ENCODE data around the gene WNT7A. TPM values are rescaled to one million over a fixed set of nuclear protein-coding genes. Genes with fewer than 3 reads are reported as not detected.

Gene WNT7A
- total and polyA plus RNA-seq, 2 donors (not counting 3 experiments of a cell fraction or from before 2014, with no cell fraction given), result not detected

GRCh38 chr3:13808550-13808949 is 71.3 kb downstream of the WNT7A start:
- ChIA-PET CTCF (no interaction called here), POLR2A (no interaction called here)
- Histone ChIP-seq H3K9me3 (replicated peaks; ENCODE audit: control insufficient read depth, insufficient read depth, low read length) (peaks cover 2% of the 10 kb centered on the region), H3K4me3 (replicated peaks in 1 of 3; ENCODE audit: insufficient read depth in 1 of 3, low read depth in 1 of 3, low read length in 3 of 3) (no peak overlapping the region), H3K27ac (ENCODE audit: insufficient read depth, low read depth, low read length) (no peak overlapping the region), H4K20me1 (replicated peaks; ENCODE audit: control insufficient read depth, extremely low read depth, insufficient read depth, low read length) (no peaks in the 10 kb centered on the region), H3K4me2 (ENCODE audit: insufficient read depth, low read length) (no peak overlapping the region), H3K27me3 (ENCODE audit: control insufficient read depth in 2 of 2, insufficient read depth in 2 of 2, low read length in 2 of 2) (no peaks in the 10 kb centered on the region), H3K79me2 (ENCODE audit: control insufficient read depth, insufficient read depth, low read length) (no peaks in the 10 kb centered on the region), H3K9ac (replicated peaks; ENCODE audit: extremely low read depth, insufficient read depth, low read length) (no peak overlapping the region), H3K36me3 (ENCODE audit: control insufficient read depth in 2 of 2, extremely low read depth in 1 of 2, insufficient read depth in 2 of 2, low read length in 2 of 2) (no peaks in the 10 kb centered on the region), H2AFZ (ENCODE audit: low read depth, low read length) (no peak overlapping the region), H3K4me1 (ENCODE audit: control insufficient read depth, extremely low read depth, insufficient read depth, low read length) (no peaks in the 10 kb centered on the region), H3K9me1 (replicated peaks; ENCODE audit: control insufficient read depth, extremely low read depth, insufficient read depth, low read length) (no peaks in the 10 kb centered on the region)
- FAIRE-seq (no peak), DNase-seq (ENCODE audit: low read depth, low spot score) (no peak)
- TF ChIP-seq JUN (IDR thresholded peaks at IDR 0.05; ENCODE audit: borderline replicate concordance, insufficient read depth, insufficient read length, low read depth) (no peak), POLR2AphosphoS5 (IDR thresholded peaks at IDR 0.05; ENCODE audit: insufficient read depth, low read depth, low read length) (no peak)
- TF ChIP-seq, protein P1, sequence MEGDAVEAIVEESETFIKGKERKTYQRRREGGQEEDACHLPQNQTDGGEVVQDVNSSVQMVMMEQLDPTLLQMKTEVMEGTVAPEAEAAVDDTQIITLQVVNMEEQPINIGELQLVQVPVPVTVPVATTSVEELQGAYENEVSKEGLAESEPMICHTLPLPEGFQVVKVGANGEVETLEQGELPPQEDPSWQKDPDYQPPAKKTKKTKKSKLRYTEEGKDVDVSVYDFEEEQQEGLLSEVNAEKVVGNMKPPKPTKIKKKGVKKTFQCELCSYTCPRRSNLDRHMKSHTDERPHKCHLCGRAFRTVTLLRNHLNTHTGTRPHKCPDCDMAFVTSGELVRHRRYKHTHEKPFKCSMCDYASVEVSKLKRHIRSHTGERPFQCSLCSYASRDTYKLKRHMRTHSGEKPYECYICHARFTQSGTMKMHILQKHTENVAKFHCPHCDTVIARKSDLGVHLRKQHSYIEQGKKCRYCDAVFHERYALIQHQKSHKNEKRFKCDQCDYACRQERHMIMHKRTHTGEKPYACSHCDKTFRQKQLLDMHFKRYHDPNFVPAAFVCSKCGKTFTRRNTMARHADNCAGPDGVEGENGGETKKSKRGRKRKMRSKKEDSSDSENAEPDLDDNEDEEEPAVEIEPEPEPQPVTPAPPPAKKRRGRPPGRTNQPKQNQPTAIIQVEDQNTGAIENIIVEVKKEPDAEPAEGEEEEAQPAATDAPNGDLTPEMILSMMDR (IDR thresholded peaks at IDR 0.05; ENCODE audit: extremely low read depth in 1 of 2, insufficient read depth in 1 of 2, low read depth in 1 of 2, low read length in 2 of 2), result no peak
- no TSS peak for BruUV-seq (replicated peaks)
- intact Hi-C loops (cut with micrococcal nuclease) (no loop called here), dilution Hi-C loops (cut with MboI; ENCODE audit: extremely low pct_ligation_motif_present, low sequenced_read_pairs) (no loop called here)

DNA sequence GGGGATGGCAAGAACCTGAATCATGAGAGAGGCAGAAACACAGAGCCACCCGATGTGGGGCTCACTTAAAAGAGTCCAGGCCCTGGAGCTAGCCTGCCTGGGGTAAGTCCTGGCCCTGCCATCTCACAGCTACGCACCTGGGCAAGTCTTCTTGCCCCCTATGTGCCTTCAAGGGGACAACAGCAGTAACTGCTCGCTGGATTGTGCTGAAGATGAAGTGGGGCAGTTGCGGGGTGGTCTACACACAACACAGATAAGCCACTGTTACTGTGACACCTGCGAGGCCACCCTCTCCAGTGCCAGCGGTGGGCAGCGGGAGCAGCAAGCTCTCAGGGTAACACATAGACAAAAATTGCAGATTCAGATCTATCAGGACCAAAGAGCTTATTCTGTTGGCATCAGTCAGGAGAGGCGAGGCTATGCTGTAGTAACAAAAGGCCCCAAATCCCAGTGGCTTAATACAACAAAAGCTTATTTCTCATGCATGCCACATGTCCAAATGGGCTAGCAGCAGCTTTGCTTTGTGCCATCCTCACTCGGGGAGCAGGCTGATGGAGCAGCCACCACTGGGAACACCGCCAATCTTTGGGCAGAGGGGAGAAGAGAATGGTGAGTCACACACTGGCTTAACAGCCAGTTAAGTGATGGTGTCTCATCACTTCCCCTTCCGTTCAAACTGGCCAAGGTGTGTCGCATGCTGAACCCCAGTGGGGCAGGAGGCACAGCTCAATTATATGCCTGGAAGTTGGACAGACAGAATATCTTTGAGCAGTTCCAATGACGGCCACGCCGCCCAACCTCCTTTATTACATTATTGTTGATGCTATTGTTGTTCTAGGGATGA is 78.3 kb downstream of the WNT7A start:
- Histone ChIP-seq H3K4me2 (ENCODE audit: insufficient read depth, low read length) (no peak overlapping the region), H3K9me3 (replicated peaks; ENCODE audit: control insufficient read depth, insufficient read depth, low read length) (no peaks in the 10 kb centered on the region), H3K27ac (ENCODE audit: insufficient read depth, low read depth, low read length) (no peak overlapping the region), H3K27me3 (ENCODE audit: control insufficient read depth in 2 of 2, insufficient read depth in 2 of 2, low read length in 2 of 2) (no peaks in the 10 kb centered on the region), H3K79me2 (ENCODE audit: control insufficient read depth, insufficient read depth, low read length) (no peaks in the 10 kb centered on the region), H3K36me3 (ENCODE audit: control insufficient read depth in 2 of 2, extremely low read depth in 1 of 2, insufficient read depth in 2 of 2, low read length in 2 of 2) (no peaks in the 10 kb centered on the region), H3K9ac (replicated peaks; ENCODE audit: extremely low read depth, insufficient read depth, low read length) (no peak overlapping the region), H4K20me1 (replicated peaks; ENCODE audit: control insufficient read depth, extremely low read depth, insufficient read depth, low read length) (no peaks in the 10 kb centered on the region), H3K4me3 (replicated peaks in 1 of 3; ENCODE audit: insufficient read depth in 1 of 3, low read depth in 1 of 3, low read length in 3 of 3) (no peak overlapping the region), H3K9me1 (replicated peaks; ENCODE audit: control insufficient read depth, extremely low read depth, insufficient read depth, low read length) (no peaks in the 10 kb centered on the region), H3K4me1 (ENCODE audit: control insufficient read depth, extremely low read depth, insufficient read depth, low read length) (no peaks in the 10 kb centered on the region), H2AFZ (ENCODE audit: low read depth, low read length) (no peak overlapping the region)
- intact Hi-C loops (cut with micrococcal nuclease), result no loop called here
- POLR2A ChIA-PET, result no interaction called here
- DNase-seq (ENCODE audit: low read depth, low spot score) (no peak), FAIRE-seq (no peak)
- dilution Hi-C loops (cut with MboI; ENCODE audit: extremely low pct_ligation_motif_present, low sequenced_read_pairs), result no loop called here
- BruUV-seq (replicated peaks), result no TSS peak
- no peak for TF ChIP-seq EZH2 (IDR thresholded peaks at IDR 0.05; ENCODE audit: borderline replicate concordance, low read depth, low read length, severe bottlenecking)
- TF ChIP-seq GATA2 (IDR thresholded peaks at IDR 0.05; ENCODE audit: insufficient read depth, insufficient read length, low read depth, low read length), result no peak
- no peak for TF ChIP-seq MAX (IDR thresholded peaks at IDR 0.05; ENCODE audit: insufficient read depth, insufficient read length)
- TF ChIP-seq POLR2AphosphoS5 (IDR thresholded peaks at IDR 0.05; ENCODE audit: insufficient read depth, low read depth, low read length), result no peak
- no peak for TF ChIP-seq JUN (IDR thresholded peaks at IDR 0.05; ENCODE audit: borderline replicate concordance, insufficient read depth, insufficient read length, low read depth)
- no peak for TF ChIP-seq MYC (IDR thresholded peaks at IDR 0.05; ENCODE audit: low read depth, low read length)
- TF ChIP-seq POLR2A (IDR thresholded peaks at IDR 0.05; ENCODE audit: low read depth, low read length), result no peak
- CTCF ChIA-PET, result no interaction called here
